Activated CD8-positive, alpha-beta memory T cell treated with anti-CD3 and anti-CD28 coated beads, Interleukin-2, amount 10 ng/mL, durations not matched to agents 7 days and 5 days (primary cell): ENCODE data around the gene PSTPIP2. TPM values are rescaled to one million over a fixed set of nuclear protein-coding genes. Genes with fewer than 3 reads are reported as not detected.

Experiments
- ATAC-seq: fragments of 150-1000 bp; cut with Tn5 transposase; one replicate; pipeline ENCODE4 v1.10.0; 2021; ENCODE audit warnings: moderate library complexity
- CTCF ChIA-PET: fragments of 350-600 bp; sonication (Branson Sonifier 250); formaldehyde crosslinking; loops from one replicate; lab custom pipeline; 2021; ENCODE audit warnings: antibody characterized with exemption; lab: Charles Lee
- DNase-seq: peaks from one replicate; pipeline ENCODE4 v3.0.0-alpha.2; 2020
- H3K27ac Mint-ChIP-seq: one replicate; pipeline ENCODE4 v1.8.0; 2021; ENCODE audit warnings: mild to moderate bottlenecking, mixed read lengths
- H3K27me3 Mint-ChIP-seq: one replicate; pipeline ENCODE4 v1.8.0; 2021; ENCODE audit warnings: mixed read lengths
- H3K36me3 Mint-ChIP-seq: one replicate; pipeline ENCODE4 v1.8.0; 2021; ENCODE audit warnings: mild to moderate bottlenecking, mixed read lengths
- H3K4me1 Mint-ChIP-seq: one replicate; pipeline ENCODE4 v1.8.0; 2021; ENCODE audit warnings: mixed read lengths
- H3K4me3 Mint-ChIP-seq: one replicate; pipeline ENCODE4 v1.8.0; 2021; ENCODE audit warnings: mild to moderate bottlenecking, moderate library complexity, mixed read lengths
- H3K9me3 Mint-ChIP-seq: one replicate; pipeline ENCODE4 v1.8.0; 2022; ENCODE audit warnings: low read depth, mixed read lengths
- total RNA-seq, 2 experiments: library from RNA; stranded (reverse); gene quantifications; one replicate each; pipeline ENCODE4 v1.2.3, GENCODE V29; 2021

Gene PSTPIP2, protein sequence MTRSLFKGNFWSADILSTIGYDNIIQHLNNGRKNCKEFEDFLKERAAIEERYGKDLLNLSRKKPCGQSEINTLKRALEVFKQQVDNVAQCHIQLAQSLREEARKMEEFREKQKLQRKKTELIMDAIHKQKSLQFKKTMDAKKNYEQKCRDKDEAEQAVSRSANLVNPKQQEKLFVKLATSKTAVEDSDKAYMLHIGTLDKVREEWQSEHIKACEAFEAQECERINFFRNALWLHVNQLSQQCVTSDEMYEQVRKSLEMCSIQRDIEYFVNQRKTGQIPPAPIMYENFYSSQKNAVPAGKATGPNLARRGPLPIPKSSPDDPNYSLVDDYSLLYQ
- 10 to 100 TPM in 1 of 2 experiments, 1 to 10 TPM in 1; 4.1 to 16.1 TPM for total RNA-seq

DNA sequence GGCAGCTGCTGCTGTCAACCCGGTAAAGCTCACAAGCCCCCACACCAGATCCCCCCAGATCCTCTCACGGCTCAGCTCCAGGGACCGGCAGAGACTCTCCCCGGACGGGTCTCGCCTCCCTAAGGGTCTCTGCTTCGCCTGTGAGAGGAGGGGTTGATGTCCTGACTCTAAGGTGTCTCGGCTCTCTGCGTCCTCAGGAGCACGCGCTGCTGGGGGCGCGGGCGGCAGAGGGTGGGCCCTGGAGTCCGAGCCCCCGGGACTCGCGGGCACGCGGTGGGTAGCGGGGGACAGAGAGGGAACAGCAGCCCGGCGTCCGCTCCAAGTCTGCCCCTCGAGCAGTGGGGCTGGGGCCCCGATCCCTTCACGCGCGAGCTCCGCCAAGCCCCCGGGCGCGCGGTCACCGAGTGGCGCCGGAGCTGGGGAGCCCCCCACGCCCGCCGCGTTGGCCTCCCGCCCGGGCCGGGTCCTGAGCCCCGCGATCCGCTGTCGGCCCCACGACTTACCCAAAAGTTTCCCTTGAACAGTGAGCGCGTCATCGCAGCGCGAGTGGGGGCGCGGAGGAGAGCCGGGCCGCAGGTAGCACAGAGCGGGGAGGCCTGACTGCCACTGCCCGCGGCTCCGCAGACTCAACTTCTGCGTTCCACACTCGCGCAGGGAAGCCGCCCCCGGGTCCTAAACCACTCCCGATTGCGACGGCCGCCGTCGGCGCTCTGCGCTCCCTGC is at the start of gene PSTPIP2:
Gene PSTPIP2, minus strand, starts transcription at position 608 of the 723 bp plus-strand sequence. Its CDS starts 72 bp downstream, at position 536.
- H3K36me3 Mint-ChIP-seq: peaks cover 3% of the 10 kb centered on the region
- peak; percentile 80 for ATAC-seq
- H3K27me3 Mint-ChIP-seq: peaks cover 6% of the 10 kb centered on the region
- peak; percentile 74 for DNase-seq
- CTCF ChIA-PET: interaction anchor here (3.3 to 5.3 kb wide), 3 partner anchors 17 to 406 kb away, joined by 30 to 50 read pairs (median 44); no protein-coding TSS in a partner anchor
- H3K4me1 Mint-ChIP-seq: peaks cover 32% of the 10 kb centered on the region
- H3K4me3 Mint-ChIP-seq: peak within 1 kb of the TSS; percentile 72
- no peaks in the 10 kb centered on the region for H3K9me3 Mint-ChIP-seq
- no peak within 1 kb of the TSS for H3K27ac Mint-ChIP-seq

- Mint-ChIP-seq H3K4me1 (peaks cover 9% of the 10 kb centered on the region), H3K4me3 (no peak overlapping the region), H3K27ac (no peak overlapping the region), H3K36me3 (peaks cover 45% of the 10 kb centered on the region), H3K9me3 (no peaks in the 10 kb centered on the region), H3K27me3 (no peaks in the 10 kb centered on the region)
- DNase-seq (no peak), ATAC-seq (no peak)
- CTCF ChIA-PET: interaction anchor here (0.9 to 1.2 kb wide), 2 partner anchors 9 to 35 kb away, joined by 3 to 5 read pairs; no protein-coding TSS in a partner anchor
These were observed 41.7 kb upstream of the PSTPIP2 start for GRCh38 chr18:46113751-46114150.

- H3K36me3 Mint-ChIP-seq: peaks cover 52% of the 10 kb centered on the region
- CTCF ChIA-PET: interaction anchor here (0.6 to 1.5 kb wide), 3 partner anchors 12 to 37 kb away, joined by 3 to 4 read pairs (median 3); no protein-coding TSS in a partner anchor
- no peak overlapping the region for H3K27ac Mint-ChIP-seq
These were observed 38.3 kb upstream of the PSTPIP2 start for GRCh38 chr18:46110406-46110805.

DNA sequence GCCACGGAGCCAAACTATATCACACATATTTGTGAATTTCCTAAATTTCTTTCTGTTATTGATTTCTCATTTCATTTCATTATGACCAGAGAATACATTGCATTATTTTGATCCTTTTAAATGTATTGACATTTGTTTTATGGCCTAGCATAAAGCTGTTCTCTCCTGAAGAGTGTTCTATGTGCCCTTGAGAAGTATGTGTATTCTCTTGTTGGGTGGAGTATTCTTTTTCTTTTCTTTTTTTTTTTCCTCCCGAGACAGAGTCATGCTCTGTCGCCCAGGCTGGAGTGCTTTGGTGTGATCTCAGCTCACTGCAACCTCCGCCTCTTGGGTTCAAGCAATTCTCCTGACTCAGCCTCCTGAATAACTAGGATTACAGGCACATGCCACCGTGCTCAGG is 37.3 kb upstream of the PSTPIP2 start:
- CTCF ChIA-PET: interaction anchor here (0.6 to 0.7 kb wide), 2 partner anchors 37 to 38 kb away, joined by 3 read pairs; no protein-coding TSS in a partner anchor
- no peaks in the 10 kb centered on the region for H3K27me3 Mint-ChIP-seq
- no peak for ATAC-seq
- no peaks in the 10 kb centered on the region for H3K9me3 Mint-ChIP-seq
- no peak for DNase-seq
- H3K27ac Mint-ChIP-seq: no peak overlapping the region
- peaks cover 28% of the 10 kb centered on the region for H3K4me1 Mint-ChIP-seq
- no peak overlapping the region for H3K4me3 Mint-ChIP-seq
- H3K36me3 Mint-ChIP-seq: peaks cover 46% of the 10 kb centered on the region

More at GRCh38 chr18:46110406-46110805, 38.3 kb upstream of the PSTPIP2 start:
- ATAC-seq (no peak), DNase-seq (no peak)
- Mint-ChIP-seq H3K4me3 (no peak overlapping the region), H3K4me1 (peaks cover 22% of the 10 kb centered on the region), H3K27me3 (no peaks in the 10 kb centered on the region), H3K9me3 (no peaks in the 10 kb centered on the region)

DNA sequence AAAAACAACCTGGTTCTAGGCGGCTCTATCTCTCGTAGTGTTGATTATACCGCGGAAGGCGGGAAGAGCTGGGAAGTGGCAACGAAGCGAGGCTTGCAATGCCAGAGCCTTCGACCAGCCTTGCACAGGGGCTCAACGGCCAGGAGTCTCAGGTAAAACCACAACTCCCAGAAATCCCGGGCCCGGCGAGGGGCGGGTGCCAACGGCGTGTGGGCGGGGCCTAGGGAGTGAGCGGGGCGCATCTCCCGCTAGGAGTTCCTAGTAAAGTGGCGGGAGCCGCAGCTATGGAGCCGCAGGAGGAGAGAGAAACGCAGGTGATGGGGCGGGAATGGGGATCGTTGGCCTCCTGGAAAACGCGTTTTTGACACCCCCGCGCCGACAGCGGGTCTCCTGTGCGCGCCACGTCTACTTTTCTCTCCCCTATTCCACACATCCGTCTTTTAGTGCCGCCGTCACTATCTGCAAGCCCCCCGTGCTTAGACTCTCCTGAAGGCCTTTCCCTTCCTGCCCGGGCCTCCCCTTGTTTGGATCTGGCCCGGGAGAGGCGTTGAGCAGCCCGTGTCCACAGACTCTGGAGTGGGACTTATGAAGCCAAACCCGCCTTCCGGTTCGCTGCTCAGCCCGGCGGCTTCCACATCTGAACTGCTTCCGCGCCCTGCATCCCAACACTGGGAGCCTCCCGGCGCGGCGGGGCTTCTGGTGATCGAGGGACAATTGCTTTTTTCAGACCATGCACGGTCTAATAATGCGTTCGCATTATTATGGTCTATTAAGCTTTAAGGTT is 32.3 kb upstream of the PSTPIP2 start, which contains the start of gene HAUS1:
Gene HAUS1, plus strand, starts transcription at position 258 of the 784 bp plus-strand sequence. Its CDS starts 27 bp downstream, at position 285.
- H3K4me3 Mint-ChIP-seq: peak within 1 kb of the TSS; percentile 90
- CTCF ChIA-PET: interaction anchor here (1.4 kb wide), 2 partner anchors 44 to 53 kb away, joined by 3 read pairs; no protein-coding TSS in a partner anchor
- peak within 1 kb of the TSS; percentile 92 for H3K27ac Mint-ChIP-seq
- ATAC-seq (peak; percentile 92), DNase-seq (peak; percentile 87)
- peaks cover 34% of the 10 kb centered on the region for H3K4me1 Mint-ChIP-seq
- H3K27me3 Mint-ChIP-seq: no peaks in the 10 kb centered on the region
- H3K36me3 Mint-ChIP-seq: peaks cover 19% of the 10 kb centered on the region
- H3K9me3 Mint-ChIP-seq: no peaks in the 10 kb centered on the region

DNA sequence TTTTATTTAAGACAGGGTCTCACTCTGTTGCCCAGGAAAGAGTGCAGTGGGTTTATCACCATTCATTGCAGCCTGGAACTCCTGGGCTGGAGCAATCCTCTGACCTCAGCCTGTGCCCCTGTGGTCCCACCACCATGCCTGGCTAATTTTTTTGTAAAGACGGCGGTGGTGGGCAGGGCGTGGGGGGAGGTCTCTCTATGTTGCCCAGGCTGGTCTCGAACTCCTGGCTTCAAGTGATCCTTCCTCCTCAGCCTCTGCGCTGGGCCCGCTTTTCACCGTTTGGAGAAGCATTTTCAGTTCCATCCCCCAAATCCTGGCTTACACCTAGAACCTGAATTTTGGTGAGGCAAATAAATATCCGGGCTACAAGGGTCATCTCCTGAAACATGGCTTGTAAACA is 27.4 kb upstream of the PSTPIP2 start:
- H3K27ac Mint-ChIP-seq: no peak overlapping the region
- ATAC-seq (no peak), DNase-seq (no peak)
- no peak overlapping the region for H3K4me3 Mint-ChIP-seq
- no peaks in the 10 kb centered on the region for H3K27me3 Mint-ChIP-seq
- H3K4me1 Mint-ChIP-seq: peaks cover 31% of the 10 kb centered on the region
- H3K9me3 Mint-ChIP-seq: no peaks in the 10 kb centered on the region
- H3K36me3 Mint-ChIP-seq: peaks cover 13% of the 10 kb centered on the region
- CTCF ChIA-PET: interaction anchor here (0.7 to 2.1 kb wide), 6 partner anchors 10 to 1280 kb away, joined by 3 to 12 read pairs (median 4); a partner anchor contains a TSS

- Mint-ChIP-seq H3K36me3 (peaks cover 16% of the 10 kb centered on the region), H3K4me1 (peaks cover 29% of the 10 kb centered on the region), H3K27me3 (no peaks in the 10 kb centered on the region), H3K4me3 (peak overlapping the region; percentile 95), H3K27ac (peak overlapping the region; percentile 91), H3K9me3 (no peaks in the 10 kb centered on the region)
- DNase-seq (no peak), ATAC-seq (no peak)
- CTCF ChIA-PET: interaction anchor here (1.0 to 2.1 kb wide), 4 partner anchors 9 to 75 kb away, joined by 3 to 12 read pairs (median 4); a partner anchor contains a TSS
These were observed 26.5 kb upstream of the PSTPIP2 start for GRCh38 chr18:46098616-46098933.

GRCh38 chr18:46097801-46098615 is 25.9 kb upstream of the PSTPIP2 start, which contains the start of gene ATP5F1A:
TSS of gene ATP5F1A (minus strand) at chr18:46098296. CDS start at chr18:46098231, 65 bp downstream.
- DNase-seq: peak; percentile 90
- peaks cover 16% of the 10 kb centered on the region for H3K36me3 Mint-ChIP-seq
- peak; percentile 86 for ATAC-seq
- no peaks in the 10 kb centered on the region for H3K9me3 Mint-ChIP-seq
- H3K4me1 Mint-ChIP-seq: peaks cover 26% of the 10 kb centered on the region
- H3K27ac Mint-ChIP-seq: peak within 1 kb of the TSS; percentile 99
- CTCF ChIA-PET: interaction anchor here (0.9 to 2.1 kb wide), 8 partner anchors 8 to 560 kb away, joined by 3 to 12 read pairs (median 4); a partner anchor contains a TSS
- H3K4me3 Mint-ChIP-seq: peak within 1 kb of the TSS; percentile 95
- H3K27me3 Mint-ChIP-seq: no peaks in the 10 kb centered on the region

- peaks cover 18% of the 10 kb centered on the region for H3K36me3 Mint-ChIP-seq
- H3K9me3 Mint-ChIP-seq: no peaks in the 10 kb centered on the region
- peak overlapping the region; percentile 95 for H3K4me3 Mint-ChIP-seq
- peak; percentile 8 for ATAC-seq
- H3K27me3 Mint-ChIP-seq: no peaks in the 10 kb centered on the region
- CTCF ChIA-PET: interaction anchor here (0.9 to 2.1 kb wide), 5 partner anchors 10 to 561 kb away, joined by 3 to 12 read pairs (median 5); a partner anchor contains a TSS
- H3K4me1 Mint-ChIP-seq: peaks cover 26% of the 10 kb centered on the region
- H3K27ac Mint-ChIP-seq: peak overlapping the region; percentile 99
- no peak for DNase-seq
These were observed 25.4 kb upstream of the PSTPIP2 start for GRCh38 chr18:46097431-46097800.

DNA sequence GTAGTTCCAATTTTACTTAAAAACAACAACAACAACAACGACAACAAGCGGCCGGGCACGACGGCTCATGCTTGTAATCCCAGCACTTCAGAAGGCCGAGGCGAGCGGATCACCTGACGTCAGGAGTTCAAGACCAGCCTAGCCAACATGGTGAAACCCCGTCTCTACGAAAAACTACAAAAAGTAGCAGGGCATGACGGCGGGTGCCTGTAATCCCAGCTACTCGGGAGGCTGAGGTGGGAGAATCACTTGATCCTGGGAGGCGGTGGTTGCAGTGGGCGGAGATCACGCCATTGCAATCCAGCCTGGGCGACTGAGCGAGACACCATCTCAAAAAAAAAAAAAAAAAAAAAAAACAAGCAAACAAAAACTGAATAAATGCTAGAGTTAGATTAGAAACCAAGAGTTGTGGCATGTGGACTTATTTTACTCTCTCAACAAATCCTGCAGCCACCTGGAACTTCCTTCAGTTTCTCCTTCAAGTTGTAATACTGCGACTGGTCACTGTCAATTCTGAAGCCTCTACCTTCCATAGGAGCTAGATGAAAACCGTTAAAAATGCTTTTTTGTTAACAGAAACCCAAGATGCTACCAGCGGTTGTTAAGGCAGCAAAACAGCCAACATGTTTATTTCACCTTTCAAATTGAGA is 24.7 kb upstream of the PSTPIP2 start:
- CTCF ChIA-PET: interaction anchor here (0.7 to 1.5 kb wide), 5 partner anchors 9 to 561 kb away, joined by 3 to 6 read pairs (median 4); no protein-coding TSS in a partner anchor
- peak overlapping the region; percentile 95 for H3K4me3 Mint-ChIP-seq
- ATAC-seq: no peak
- no peaks in the 10 kb centered on the region for H3K9me3 Mint-ChIP-seq
- peak overlapping the region; percentile 99 for H3K27ac Mint-ChIP-seq
- H3K36me3 Mint-ChIP-seq: peaks cover 21% of the 10 kb centered on the region
- peak; percentile 54 for DNase-seq
- H3K4me1 Mint-ChIP-seq: peaks cover 26% of the 10 kb centered on the region
- H3K27me3 Mint-ChIP-seq: no peaks in the 10 kb centered on the region

GRCh38 chr18:46095532-46095931 is 23.5 kb upstream of the PSTPIP2 start:
- H3K4me3 Mint-ChIP-seq: peak overlapping the region; percentile 95

More at GRCh38 chr18:46095532-46095931, 23.5 kb upstream of the PSTPIP2 start:
- ATAC-seq (no peak), DNase-seq (no peak)
- Mint-ChIP-seq H3K9me3 (no peaks in the 10 kb centered on the region), H3K4me1 (peaks cover 35% of the 10 kb centered on the region), H3K27me3 (no peaks in the 10 kb centered on the region), H3K36me3 (peaks cover 33% of the 10 kb centered on the region), H3K27ac (no peak overlapping the region)
- CTCF ChIA-PET: interaction anchor here (0.6 to 1.2 kb wide), 2 partner anchors 22 to 475 kb away, joined by 3 to 4 read pairs; no protein-coding TSS in a partner anchor
